Heart left ventricle (tissue), 16 donors: ENCODE results near the gene RGL1. TPM values are rescaled to one million over a fixed set of nuclear protein-coding genes. Genes with fewer than 3 reads are reported as not detected.

ENCODE experiments used
- ATAC-seq, 4 donors: fragments of 200-7000 bp; cut with Tn5 transposase; one replicate each; pipeline ENCODE4 v1.9.1; 2020 to 2022; ENCODE audit warnings: moderate library complexity in 4 of 4, mild to moderate bottlenecking in 3 of 4, moderate number of reproducible peaks in 1 of 4
- DNase-seq, 5 donors: peaks; one replicate each; pipeline ENCODE4 v3.0.0-alpha.2; 2020
- H3K27ac ChIP-seq, 12 donors: fragments of 200-600 bp; sonication (generic) in 4 of 12; one replicate each; pipeline versions ENCODE4 v1.5.0 to v1.8.0; 2016 to 2022; ENCODE audit warnings: mild to moderate bottlenecking in 2 of 12
- H3K27me3 ChIP-seq, 9 donors: fragments of 200-600 bp; sonication (generic) in 2 of 9; one replicate each; pipeline versions ENCODE4 v1.5.1 to v1.8.0; 2016 to 2022; ENCODE audit warnings: mild to moderate bottlenecking in 3 of 9
- H3K36me3 ChIP-seq, 9 donors: fragments of 200-600 bp; sonication (generic) in 2 of 9; one replicate each; pipeline versions ENCODE4 v1.5.0 to v1.8.0; 2018 to 2022; ENCODE audit warnings: mild to moderate bottlenecking in 2 of 9
- H3K4me1 ChIP-seq, 12 donors: fragments of 200-600 bp; sonication (generic) in 4 of 12; one replicate each; pipeline versions ENCODE4 v1.5.0 to v1.8.0; 2016 to 2022; ENCODE audit warnings: mild to moderate bottlenecking in 3 of 12
- H3K4me3 ChIP-seq, 12 donors: fragments of 200-600 bp; sonication (generic) in 4 of 12; one replicate each; pipeline versions ENCODE4 v1.5.0 to v1.8.0; 2017 to 2022; ENCODE audit warnings: mild to moderate bottlenecking in 9 of 12, moderate library complexity in 4 of 12
- H3K9me3 ChIP-seq, 12 donors: fragments of 200-600 bp; sonication (generic) in 4 of 12; one replicate each; pipeline versions ENCODE4 v1.5.0 to v1.8.0; 2016 to 2022; ENCODE audit warnings: mild to moderate bottlenecking in 1 of 12
- POLR2A ChIP-seq, 2 donors: fragments of 450-650 bp; IDR thresholded peaks; one replicate each; pipeline ENCODE4 v1.6.1; 2017; ENCODE audit warnings: antibody characterized with exemption in 2 of 2, mild to moderate bottlenecking in 2 of 2, moderate library complexity in 2 of 2
- WGBS, 4 donors: extraction: QIAGEN DNeasy Blood & Tissue Kit in 2 of 4; methylation state at CpG; one replicate each; pipeline versions ENCODE4 v1.1.5 to v1.1.7; 2013 to 2018; 5-methylcytosine and 5-hydroxymethylcytosine counted together
- intact Hi-C, 10 donors: fragments of 100-400 bp; cut with DNase I; formaldehyde crosslinking; loops; one replicate each; pipeline versions ENCODE4 v1.11.1 to v1.14.2; 2022
- polyA plus RNA-seq, 2 donors: library from polyadenylated mRNA; stranded (reverse); fragments of 200-250 nt; gene quantifications; one replicate each; pipeline ENCODE4 v1.2.3, GENCODE V29; 2013
- total RNA-seq, 9 donors: library from RNA; depleted of rRNA in 2 of 9; stranded (reverse); fragments of >200 nt in 2 of 9; fragmentation: NEBNext Ultra II Directional in 3 of 9; extraction: Animal tissue kit (Norgen Biotek cat#: 25700) in 3 of 9; gene quantifications; one replicate each; pipeline versions ENCODE4 v1.1.0 to v1.2.4, GENCODE V29; 2016 to 2023
- TF ChIP-seq, protein P1 (sequence below), 12 donors: fragments of 200-600 bp; sonication (generic) in 4 of 12; IDR thresholded peaks; one replicate each; pipeline versions ENCODE4 v1.5.0 to v1.8.0; 2018 to 2022; ENCODE audit warnings: antibody characterized with exemption in 12 of 12, mild to moderate bottlenecking in 5 of 12
- donor health status: ischemic (EF 13 %, LVEDD 7.1; RV severe dilation, severe dysfunction).
- donor health status: healthy with polysubstance abuse.
- donor health status: DM: no; HTN: yes; CAD: no.
- donor health status: DM: no; HTN: no; CAD: no.
- donor health status: ischemic (EF 25% LVEDD 6.9; RV normal size, moderate dysfunction).
- donor health status: ischemic (EF 25% LVEDD 5.7; RV mildly dilated, moderate dysfunction).
- donor health status: healthy.
- donor health status: DM: yes; HTN: yes; CAD: no.
- donor health status: ischemic (EF 35%, LVEDD 5.7; RV mildly dilated, moderate dysfunction).
- donor health status: nonischemic (EF 11% LVEDD 7.7; RV severe dilation, severe dysfunction).
- donor health status: DM: yes; HTN: yes; CAD: no.
- donor health status: PGD.
- donor health status: ischemic (EF 29% LVEDD 5.4; RV normal size, mild dysfunction).
- donor health status: nonischemic (EF 23%, LVEDD 6.1; RV moderate dilation, normal function).

Gene RGL1
- total and polyA plus RNA-seq, 11 donors: 5.6 to 50.6 (median 15.5) TPM

DNA sequence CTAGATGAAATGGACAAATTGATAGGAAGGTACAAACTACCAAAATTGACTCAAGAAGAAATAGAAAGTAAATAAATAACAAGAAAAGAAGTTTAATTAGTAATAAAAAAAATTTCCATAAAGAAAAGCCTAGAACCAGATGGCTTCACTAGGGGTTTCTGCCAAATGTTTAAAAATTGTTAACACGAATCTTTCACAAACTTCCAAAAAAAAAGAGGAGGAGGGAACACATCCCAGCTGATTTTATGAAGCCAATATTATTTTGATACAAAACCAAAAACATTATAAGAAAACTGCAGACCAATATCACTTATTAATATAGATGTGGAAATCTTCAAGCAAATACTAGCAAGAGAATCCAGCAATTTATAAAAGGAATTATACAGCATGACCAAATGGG, 143.1 kb downstream of the RGL1 start:
- Histone ChIP-seq H3K36me3 (peaks cover 0 to 34% (median 0%) of the 10 kb centered on the region in 9 donors), H3K4me3 (no peak overlapping the region), H3K27me3 (no peaks in the 10 kb centered on the region), H3K27ac (no peak overlapping the region), H3K9me3 (peaks cover 0 to 4% (median 0%) of the 10 kb centered on the region in 12 donors), H3K4me1 (peaks cover 0 to 19% (median under 1%) of the 10 kb centered on the region in 12 donors)
- WGBS, 4 donors: 68 to 90% (median 71%) methylated on average over 1 of the region's 1 CpG
- TF ChIP-seq, protein P1, sequence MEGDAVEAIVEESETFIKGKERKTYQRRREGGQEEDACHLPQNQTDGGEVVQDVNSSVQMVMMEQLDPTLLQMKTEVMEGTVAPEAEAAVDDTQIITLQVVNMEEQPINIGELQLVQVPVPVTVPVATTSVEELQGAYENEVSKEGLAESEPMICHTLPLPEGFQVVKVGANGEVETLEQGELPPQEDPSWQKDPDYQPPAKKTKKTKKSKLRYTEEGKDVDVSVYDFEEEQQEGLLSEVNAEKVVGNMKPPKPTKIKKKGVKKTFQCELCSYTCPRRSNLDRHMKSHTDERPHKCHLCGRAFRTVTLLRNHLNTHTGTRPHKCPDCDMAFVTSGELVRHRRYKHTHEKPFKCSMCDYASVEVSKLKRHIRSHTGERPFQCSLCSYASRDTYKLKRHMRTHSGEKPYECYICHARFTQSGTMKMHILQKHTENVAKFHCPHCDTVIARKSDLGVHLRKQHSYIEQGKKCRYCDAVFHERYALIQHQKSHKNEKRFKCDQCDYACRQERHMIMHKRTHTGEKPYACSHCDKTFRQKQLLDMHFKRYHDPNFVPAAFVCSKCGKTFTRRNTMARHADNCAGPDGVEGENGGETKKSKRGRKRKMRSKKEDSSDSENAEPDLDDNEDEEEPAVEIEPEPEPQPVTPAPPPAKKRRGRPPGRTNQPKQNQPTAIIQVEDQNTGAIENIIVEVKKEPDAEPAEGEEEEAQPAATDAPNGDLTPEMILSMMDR (IDR thresholded peaks at IDR 0.05): no peak
- no peak for TF ChIP-seq POLR2A (IDR thresholded peaks at IDR 0.05)
- no peak for ATAC-seq
- intact Hi-C loops: no loop called here
- no peak for DNase-seq

DNA sequence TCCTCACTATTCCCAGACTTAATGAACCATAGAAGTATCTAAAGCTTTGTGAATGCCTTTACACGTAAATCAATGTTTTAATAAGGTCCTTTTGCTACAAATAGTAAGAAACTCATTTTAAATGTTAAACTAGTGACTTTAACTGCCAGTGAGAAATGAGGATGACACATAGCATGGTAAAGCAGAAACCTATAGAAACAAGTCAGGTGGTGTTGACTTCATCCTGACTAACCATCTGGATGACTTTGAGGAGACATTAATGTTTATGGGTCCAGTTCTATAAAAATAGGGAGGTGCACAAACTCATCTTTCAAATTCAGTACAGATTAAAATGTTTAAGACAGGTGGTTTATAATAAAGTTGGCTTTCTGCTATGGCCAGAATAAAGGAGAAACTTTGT, 147.2 kb downstream of the RGL1 start:
- 93 to 100% (median 97%) methylated on average over 1 of the region's 1 CpG for WGBS, 4 donors
- DNase-seq: no peak
- Histone ChIP-seq H3K27me3 (no peaks in the 10 kb centered on the region), H3K27ac (peak overlapping the region in 5 of 12 donors; percentile 12 to 70 (median 60)), H3K4me3 (no peak overlapping the region), H3K36me3 (peaks cover 0 to 16% (median 0%) of the 10 kb centered on the region in 9 donors), H3K4me1 (peaks cover 0 to 28% (median 6%) of the 10 kb centered on the region in 12 donors), H3K9me3 (peaks cover 0 to 4% (median 0%) of the 10 kb centered on the region in 12 donors)
- TF ChIP-seq POLR2A (IDR thresholded peaks at IDR 0.05): no peak
- TF ChIP-seq, protein P1 (IDR thresholded peaks at IDR 0.05): no peak
- intact Hi-C loops: no loop called here
- ATAC-seq: no peak

DNA sequence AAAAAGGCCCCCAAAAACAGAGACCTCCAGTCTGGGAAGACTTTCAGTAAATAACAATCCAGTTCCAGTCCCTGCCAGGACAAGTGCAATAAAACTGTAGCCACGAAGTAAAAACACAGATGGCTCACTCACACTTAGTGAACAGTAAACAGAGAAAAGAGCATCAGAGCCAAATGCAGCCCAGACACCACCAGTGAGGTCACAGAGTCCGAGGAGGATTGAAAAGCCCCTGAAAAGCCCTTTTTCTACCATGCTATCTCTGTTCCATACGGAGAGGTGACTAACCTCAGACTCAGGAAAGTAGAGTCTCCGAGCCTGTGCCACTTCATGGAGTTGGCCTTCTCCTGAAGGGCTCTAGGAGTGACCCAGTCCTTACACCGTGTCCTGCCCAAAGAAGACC, 148.1 kb downstream of the RGL1 start:
- intact Hi-C loops: no loop called here

DNA sequence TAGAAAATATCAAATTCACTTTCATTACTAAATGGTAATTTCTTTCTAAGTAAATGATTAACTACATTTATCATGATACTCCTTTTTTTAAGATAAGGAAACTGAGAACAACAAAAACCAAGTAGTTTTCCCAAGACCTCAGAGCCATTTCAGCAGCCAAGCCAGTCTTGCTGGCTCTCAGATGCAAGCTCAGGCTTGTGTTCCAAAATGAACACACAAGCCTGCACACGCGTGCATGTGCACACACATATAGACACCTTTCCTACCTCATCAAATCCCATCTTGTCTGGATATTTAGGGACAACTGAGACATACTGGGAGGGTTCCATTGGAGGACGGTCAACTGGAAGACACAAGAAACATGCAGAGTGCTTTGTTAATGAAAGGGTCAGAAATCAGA, 149.6 kb downstream of the RGL1 start:
- Histone ChIP-seq H3K27me3 (no peaks in the 10 kb centered on the region), H3K9me3 (peaks cover 0 to 4% (median 0%) of the 10 kb centered on the region in 12 donors), H3K4me3 (no peak overlapping the region), H3K27ac (peak overlapping the region in 1 of 12 donors; percentile 70), H3K4me1 (peaks cover 0 to 46% (median 8%) of the 10 kb centered on the region in 12 donors), H3K36me3 (peaks cover 0 to 13% (median 0%) of the 10 kb centered on the region in 9 donors)
- TF ChIP-seq, protein P1 (IDR thresholded peaks at IDR 0.05): no peak
- TF ChIP-seq POLR2A (IDR thresholded peaks at IDR 0.05): no peak
- ATAC-seq (no peak), DNase-seq (no peak)
- intact Hi-C loops: no loop called here
- WGBS, 4 donors: 85 to 93% (median 92%) methylated on average over 3 of the region's 3 CpGs

More for the DNA sequence above, 148.1 kb downstream of the RGL1 start:
- peak overlapping the region in 10 of 12 donors; percentile 5 to 70 (median 48) for H3K27ac ChIP-seq
- no peak overlapping the region for H3K4me3 ChIP-seq
- H3K4me1 ChIP-seq: peaks cover 0 to 35% (median 7%) of the 10 kb centered on the region in 12 donors
- peak; percentile 27 to 77 (median 48) for ATAC-seq
- H3K9me3 ChIP-seq: peaks cover 0 to 4% (median 0%) of the 10 kb centered on the region in 12 donors
- TF ChIP-seq, protein P1 (IDR thresholded peaks at IDR 0.05): no peak
- TF ChIP-seq POLR2A (IDR thresholded peaks at IDR 0.05): no peak
- DNase-seq: no peak
- peaks cover 0 to 16% (median 0%) of the 10 kb centered on the region in 9 donors for H3K36me3 ChIP-seq
- no peaks in the 10 kb centered on the region for H3K27me3 ChIP-seq
- WGBS, 4 donors: 48 to 59% (median 53%) methylated on average over 5 of the region's 5 CpGs
